ENCODE measurements around the gene UBN1.

The UBN1 gene

DNA sequence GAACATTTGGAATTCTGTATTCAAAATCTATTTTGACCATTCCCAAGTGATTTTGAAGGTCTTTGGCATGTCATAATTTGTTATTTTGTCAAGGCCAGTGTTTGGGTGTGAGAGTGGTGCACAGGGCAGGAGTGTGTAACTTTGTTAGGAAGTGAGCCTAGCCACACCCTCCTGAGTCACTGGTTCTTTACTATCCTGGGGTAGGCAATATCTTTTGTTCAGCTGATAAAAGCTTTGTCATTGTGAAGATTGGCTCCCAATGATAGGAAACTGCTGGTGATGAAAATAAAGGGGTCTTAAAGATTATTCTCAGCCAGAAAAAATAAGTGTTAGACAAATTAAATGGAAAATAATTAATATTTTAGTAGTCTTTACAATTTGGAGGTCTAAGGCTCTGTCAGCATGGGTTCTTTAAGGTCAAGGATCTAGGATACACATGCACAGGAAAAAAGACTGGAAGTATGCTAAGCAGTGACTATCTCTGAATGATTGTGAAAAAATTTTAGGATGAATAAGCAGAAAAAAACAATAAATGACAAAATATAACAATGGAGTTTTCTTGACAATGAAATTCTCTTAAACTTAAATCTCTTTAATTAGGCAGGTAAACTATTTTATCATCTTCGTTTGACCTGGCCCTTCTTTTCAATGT is 5.1 kb downstream of the UBN1 start:
- TF ChIP-seq, protein P1, sequence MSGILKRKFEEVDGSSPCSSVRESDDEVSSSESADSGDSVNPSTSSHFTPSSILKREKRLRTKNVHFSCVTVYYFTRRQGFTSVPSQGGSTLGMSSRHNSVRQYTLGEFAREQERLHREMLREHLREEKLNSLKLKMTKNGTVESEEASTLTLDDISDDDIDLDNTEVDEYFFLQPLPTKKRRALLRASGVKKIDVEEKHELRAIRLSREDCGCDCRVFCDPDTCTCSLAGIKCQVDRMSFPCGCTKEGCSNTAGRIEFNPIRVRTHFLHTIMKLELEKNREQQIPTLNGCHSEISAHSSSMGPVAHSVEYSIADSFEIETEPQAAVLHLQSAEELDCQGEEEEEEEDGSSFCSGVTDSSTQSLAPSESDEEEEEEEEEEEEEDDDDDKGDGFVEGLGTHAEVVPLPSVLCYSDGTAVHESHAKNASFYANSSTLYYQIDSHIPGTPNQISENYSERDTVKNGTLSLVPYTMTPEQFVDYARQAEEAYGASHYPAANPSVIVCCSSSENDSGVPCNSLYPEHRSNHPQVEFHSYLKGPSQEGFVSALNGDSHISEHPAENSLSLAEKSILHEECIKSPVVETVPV (CRISPR knock-in tag; IDR thresholded peaks at IDR 0.05) = no peak
- TF ChIP-seq TCF4 (CRISPR knock-in tag; IDR thresholded peaks at IDR 0.05; ENCODE audit: borderline replicate concordance) = no peak
- TF ChIP-seq ZFP3 (CRISPR knock-in tag; IDR thresholded peaks at IDR 0.05) = no peak
- no peak for TF ChIP-seq ZFP30 (CRISPR knock-in tag; IDR thresholded peaks at IDR 0.05)
- no peak for TF ChIP-seq ESRRG (CRISPR knock-in tag; IDR thresholded peaks at IDR 0.05)
- TF ChIP-seq, protein P2, sequence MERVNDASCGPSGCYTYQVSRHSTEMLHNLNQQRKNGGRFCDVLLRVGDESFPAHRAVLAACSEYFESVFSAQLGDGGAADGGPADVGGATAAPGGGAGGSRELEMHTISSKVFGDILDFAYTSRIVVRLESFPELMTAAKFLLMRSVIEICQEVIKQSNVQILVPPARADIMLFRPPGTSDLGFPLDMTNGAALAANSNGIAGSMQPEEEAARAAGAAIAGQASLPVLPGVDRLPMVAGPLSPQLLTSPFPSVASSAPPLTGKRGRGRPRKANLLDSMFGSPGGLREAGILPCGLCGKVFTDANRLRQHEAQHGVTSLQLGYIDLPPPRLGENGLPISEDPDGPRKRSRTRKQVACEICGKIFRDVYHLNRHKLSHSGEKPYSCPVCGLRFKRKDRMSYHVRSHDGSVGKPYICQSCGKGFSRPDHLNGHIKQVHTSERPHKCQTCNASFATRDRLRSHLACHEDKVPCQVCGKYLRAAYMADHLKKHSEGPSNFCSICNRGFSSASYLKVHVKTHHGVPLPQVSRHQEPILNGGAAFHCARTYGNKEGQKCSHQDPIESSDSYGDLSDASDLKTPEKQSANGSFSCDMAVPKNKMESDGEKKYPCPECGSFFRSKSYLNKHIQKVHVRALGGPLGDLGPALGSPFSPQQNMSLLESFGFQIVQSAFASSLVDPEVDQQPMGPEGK (CRISPR knock-in tag; IDR thresholded peaks at IDR 0.05; ENCODE audit: borderline replicate concordance) = no peak
- no peak for TF ChIP-seq TOX (CRISPR knock-in tag; IDR thresholded peaks at IDR 0.05; ENCODE audit: borderline replicate concordance)
- no peak for TF ChIP-seq BACH2 (CRISPR knock-in tag; IDR thresholded peaks at IDR 0.05; ENCODE audit: borderline replicate concordance)
- no peak for TF ChIP-seq ZC3H10 (CRISPR knock-in tag; IDR thresholded peaks at IDR 0.05)
- TF ChIP-seq ZNF70 (CRISPR knock-in tag; IDR thresholded peaks at IDR 0.05) = no peak
- TF ChIP-seq, protein P3, sequence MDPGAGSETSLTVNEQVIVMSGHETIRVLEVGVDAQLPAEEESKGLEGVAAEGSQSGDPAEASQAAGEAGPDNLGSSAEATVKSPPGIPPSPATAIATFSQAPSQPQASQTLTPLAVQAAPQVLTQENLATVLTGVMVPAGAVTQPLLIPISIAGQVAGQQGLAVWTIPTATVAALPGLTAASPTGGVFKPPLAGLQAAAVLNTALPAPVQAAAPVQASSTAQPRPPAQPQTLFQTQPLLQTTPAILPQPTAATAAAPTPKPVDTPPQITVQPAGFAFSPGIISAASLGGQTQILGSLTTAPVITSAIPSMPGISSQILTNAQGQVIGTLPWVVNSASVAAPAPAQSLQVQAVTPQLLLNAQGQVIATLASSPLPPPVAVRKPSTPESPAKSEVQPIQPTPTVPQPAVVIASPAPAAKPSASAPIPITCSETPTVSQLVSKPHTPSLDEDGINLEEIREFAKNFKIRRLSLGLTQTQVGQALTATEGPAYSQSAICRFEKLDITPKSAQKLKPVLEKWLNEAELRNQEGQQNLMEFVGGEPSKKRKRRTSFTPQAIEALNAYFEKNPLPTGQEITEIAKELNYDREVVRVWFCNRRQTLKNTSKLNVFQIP (CRISPR knock-in tag; IDR thresholded peaks at IDR 0.05; ENCODE audit: borderline replicate concordance, low read depth) = no peak
- TF ChIP-seq ZNF8 (CRISPR knock-in tag; IDR thresholded peaks at IDR 0.05) = no peak
- TF ChIP-seq, protein P4, sequence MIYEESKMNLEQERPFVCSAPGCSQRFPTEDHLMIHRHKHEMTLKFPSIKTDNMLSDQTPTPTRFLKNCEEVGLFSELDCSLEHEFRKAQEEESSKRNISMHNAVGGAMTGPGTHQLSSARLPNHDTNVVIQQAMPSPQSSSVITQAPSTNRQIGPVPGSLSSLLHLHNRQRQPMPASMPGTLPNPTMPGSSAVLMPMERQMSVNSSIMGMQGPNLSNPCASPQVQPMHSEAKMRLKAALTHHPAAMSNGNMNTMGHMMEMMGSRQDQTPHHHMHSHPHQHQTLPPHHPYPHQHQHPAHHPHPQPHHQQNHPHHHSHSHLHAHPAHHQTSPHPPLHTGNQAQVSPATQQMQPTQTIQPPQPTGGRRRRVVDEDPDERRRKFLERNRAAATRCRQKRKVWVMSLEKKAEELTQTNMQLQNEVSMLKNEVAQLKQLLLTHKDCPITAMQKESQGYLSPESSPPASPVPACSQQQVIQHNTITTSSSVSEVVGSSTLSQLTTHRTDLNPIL (CRISPR knock-in tag; IDR thresholded peaks at IDR 0.05; ENCODE audit: low read depth) = no peak
- TF ChIP-seq OSR1 (CRISPR knock-in tag; IDR thresholded peaks at IDR 0.05) = no peak
- no peak for TF ChIP-seq ARNTL (CRISPR knock-in tag; IDR thresholded peaks at IDR 0.05; ENCODE audit: borderline replicate concordance, low read depth)
- no peak for TF ChIP-seq ISL1 (CRISPR knock-in tag; IDR thresholded peaks at IDR 0.05)
- ATAC-seq = no peak

DNA sequence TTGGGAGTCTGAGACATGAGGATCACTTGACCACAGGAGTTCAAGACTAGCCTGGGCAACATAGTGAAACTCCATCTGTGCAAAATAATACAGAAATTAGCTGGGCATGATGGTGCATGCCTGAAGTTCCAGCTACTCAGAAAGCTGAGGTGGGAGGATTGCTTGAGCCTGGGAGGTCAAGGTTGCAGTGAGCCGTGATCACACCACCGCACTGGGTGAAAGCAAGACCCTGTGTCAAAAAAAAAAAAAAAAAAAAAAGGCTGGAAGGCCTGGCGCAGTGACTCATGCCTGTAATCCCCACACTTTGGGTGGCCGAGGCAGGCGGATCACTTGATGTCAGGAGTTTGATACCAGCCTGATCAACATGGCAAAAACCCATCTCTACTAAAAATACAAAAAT is 8.1 kb downstream of the UBN1 start:
- no peak for TF ChIP-seq ESRRG (CRISPR knock-in tag; IDR thresholded peaks at IDR 0.05)
- TF ChIP-seq ZNF8 (CRISPR knock-in tag; IDR thresholded peaks at IDR 0.05) = no peak
- TF ChIP-seq ARNTL (CRISPR knock-in tag; IDR thresholded peaks at IDR 0.05; ENCODE audit: borderline replicate concordance, low read depth) = no peak
- no peak for TF ChIP-seq RARB (CRISPR knock-in tag; IDR thresholded peaks at IDR 0.05)
- TF ChIP-seq ISL1 (CRISPR knock-in tag; IDR thresholded peaks at IDR 0.05) = no peak
- no peak for TF ChIP-seq ZNF565 (CRISPR knock-in tag; conservative IDR thresholded peaks at IDR 0.05; ENCODE audit: low read depth)
- no peak for TF ChIP-seq SNAI2 (CRISPR knock-in tag; IDR thresholded peaks at IDR 0.05)
- TF ChIP-seq TOX (CRISPR knock-in tag; IDR thresholded peaks at IDR 0.05; ENCODE audit: borderline replicate concordance) = no peak
- TF ChIP-seq ZC3H10 (CRISPR knock-in tag; IDR thresholded peaks at IDR 0.05) = no peak
- TF ChIP-seq, protein P4 (CRISPR knock-in tag; IDR thresholded peaks at IDR 0.05; ENCODE audit: low read depth) = no peak
- no peak for TF ChIP-seq BACH2 (CRISPR knock-in tag; IDR thresholded peaks at IDR 0.05; ENCODE audit: borderline replicate concordance)
- no peak for ATAC-seq

DNA sequence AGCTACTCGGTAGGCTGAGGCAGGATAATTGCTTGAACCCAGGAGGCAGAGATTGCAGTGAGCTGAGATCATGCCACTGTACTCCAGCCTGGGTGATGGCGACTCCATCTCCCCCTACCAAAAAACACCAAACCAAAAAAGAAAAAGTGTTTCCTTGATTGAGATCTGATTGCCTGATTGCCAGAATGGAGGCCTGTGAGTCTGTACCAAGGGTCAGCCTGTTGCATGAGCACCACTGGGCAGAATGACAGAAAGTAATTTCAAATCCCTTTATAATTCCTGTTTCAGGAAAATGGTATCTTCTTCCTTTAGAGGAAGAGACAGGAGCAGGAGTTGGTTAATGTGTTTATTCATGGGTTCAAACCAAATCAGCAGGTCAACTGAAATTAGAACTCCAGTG is 8.5 kb downstream of the UBN1 start:
- TF ChIP-seq ZNF70 (CRISPR knock-in tag; IDR thresholded peaks at IDR 0.05) (no peak), ARNTL (CRISPR knock-in tag; IDR thresholded peaks at IDR 0.05; ENCODE audit: borderline replicate concordance, low read depth) (no peak), ZC3H10 (CRISPR knock-in tag; IDR thresholded peaks at IDR 0.05) (no peak), OSR1 (CRISPR knock-in tag; IDR thresholded peaks at IDR 0.05) (no peak), TCF4 (CRISPR knock-in tag; IDR thresholded peaks at IDR 0.05; ENCODE audit: borderline replicate concordance) (no peak)
- TF ChIP-seq, protein P5, sequence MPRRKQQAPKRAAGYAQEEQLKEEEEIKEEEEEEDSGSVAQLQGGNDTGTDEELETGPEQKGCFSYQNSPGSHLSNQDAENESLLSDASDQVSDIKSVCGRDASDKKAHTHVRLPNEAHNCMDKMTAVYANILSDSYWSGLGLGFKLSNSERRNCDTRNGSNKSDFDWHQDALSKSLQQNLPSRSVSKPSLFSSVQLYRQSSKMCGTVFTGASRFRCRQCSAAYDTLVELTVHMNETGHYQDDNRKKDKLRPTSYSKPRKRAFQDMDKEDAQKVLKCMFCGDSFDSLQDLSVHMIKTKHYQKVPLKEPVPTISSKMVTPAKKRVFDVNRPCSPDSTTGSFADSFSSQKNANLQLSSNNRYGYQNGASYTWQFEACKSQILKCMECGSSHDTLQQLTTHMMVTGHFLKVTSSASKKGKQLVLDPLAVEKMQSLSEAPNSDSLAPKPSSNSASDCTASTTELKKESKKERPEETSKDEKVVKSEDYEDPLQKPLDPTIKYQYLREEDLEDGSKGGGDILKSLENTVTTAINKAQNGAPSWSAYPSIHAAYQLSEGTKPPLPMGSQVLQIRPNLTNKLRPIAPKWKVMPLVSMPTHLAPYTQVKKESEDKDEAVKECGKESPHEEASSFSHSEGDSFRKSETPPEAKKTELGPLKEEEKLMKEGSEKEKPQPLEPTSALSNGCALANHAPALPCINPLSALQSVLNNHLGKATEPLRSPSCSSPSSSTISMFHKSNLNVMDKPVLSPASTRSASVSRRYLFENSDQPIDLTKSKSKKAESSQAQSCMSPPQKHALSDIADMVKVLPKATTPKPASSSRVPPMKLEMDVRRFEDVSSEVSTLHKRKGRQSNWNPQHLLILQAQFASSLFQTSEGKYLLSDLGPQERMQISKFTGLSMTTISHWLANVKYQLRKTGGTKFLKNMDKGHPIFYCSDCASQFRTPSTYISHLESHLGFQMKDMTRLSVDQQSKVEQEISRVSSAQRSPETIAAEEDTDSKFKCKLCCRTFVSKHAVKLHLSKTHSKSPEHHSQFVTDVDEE (CRISPR knock-in tag; IDR thresholded peaks at IDR 0.05) = no peak
- TF ChIP-seq, protein P1 (CRISPR knock-in tag; IDR thresholded peaks at IDR 0.05) = no peak
- TF ChIP-seq, protein P4 (CRISPR knock-in tag; IDR thresholded peaks at IDR 0.05; ENCODE audit: low read depth) = no peak
- no peak for ATAC-seq
